Subcutaneous adipose tissue (tissue), 4 donors: ENCODE results near the gene KIFC1. TPM values are rescaled to one million over a fixed set of nuclear protein-coding genes. Genes with fewer than 3 reads are reported as not detected.

ENCODE experiments used
- CTCF ChIP-seq: fragments of 450-650 bp; IDR thresholded peaks from one replicate; pipeline ENCODE4 v1.5.1; 2016; ENCODE audit warnings: low read depth, mild to moderate bottlenecking, control low read depth, antibody characterized with exemption, moderate library complexity
- total RNA-seq, 4 donors: library from RNA; depleted of rRNA; stranded (reverse); fragments of >200 nt; gene quantifications; one replicate each; pipeline ENCODE4 v1.1.0, GENCODE V29; 2016

KIFC1 gene
- total RNA-seq, 4 donors from 2014 or later = 0.33 to 4.4 (median 3.9) TPM; not detected in 1

- no peak for TF ChIP-seq CTCF
Observed at GRCh38 chr6:33440649-33441309, 49.2 kb downstream of the KIFC1 start.

GRCh38 chr6:33441457-33441856 lies 49.8 kb downstream of the KIFC1 start:
- TF ChIP-seq CTCF = no peak

- no peak for TF ChIP-seq CTCF
Observed at GRCh38 chr6:33442283-33442682, 50.7 kb downstream of the KIFC1 start.

GRCh38 chr6:33443025-33443424 lies 51.4 kb downstream of the KIFC1 start:
- no peak for TF ChIP-seq CTCF

- TF ChIP-seq CTCF = no peak
Observed at GRCh38 chr6:33443619-33444504, 52.2 kb downstream of the KIFC1 start.

GRCh38 chr6:33445119-33445603 lies 53.5 kb downstream of the KIFC1 start:
- no peak for TF ChIP-seq CTCF

GRCh38 chr6:33446356-33446755 lies 54.7 kb downstream of the KIFC1 start:
- no peak for TF ChIP-seq CTCF
